Stimulated activated CD4-positive, alpha-beta T cell treated with anti-CD3 and anti-CD28 coated beads, Interleukin-12 subunit alpha, Interleukin-12 subunit beta, amount 100 ng/mL, for 24 hours (primary cell): ENCODE data around the gene SHISA9.

Source experiments
- DNase-seq, 2 experiments: peaks; one replicate each; pipeline ENCODE4 v3.0.0-alpha.2; 2020; ENCODE audit warnings: low read depth in 2 of 2

Gene SHISA9

GRCh38 chr16:13070268-13070667, 168.9 kb downstream of the SHISA9 start:
- DNase-seq: no peak

GRCh38 chr16:13076878-13077277, 175.5 kb downstream of the SHISA9 start:
- DNase-seq: no peak

- no peak for DNase-seq
Measured at GRCh38 chr16:13077816-13078215, 176.4 kb downstream of the SHISA9 start.

GRCh38 chr16:13080531-13080930, 179.1 kb downstream of the SHISA9 start:
- DNase-seq: no peak

GRCh38 chr16:13081825-13082331, 180.5 kb downstream of the SHISA9 start:
- no peak for DNase-seq

- DNase-seq: no peak
Measured at GRCh38 chr16:13083681-13084080, 182.3 kb downstream of the SHISA9 start.

- no peak for DNase-seq
Measured at GRCh38 chr16:13084331-13084730, 182.9 kb downstream of the SHISA9 start.

GRCh38 chr16:13093661-13094060, 192.3 kb downstream of the SHISA9 start:
- no peak for DNase-seq

- DNase-seq: no peak
Measured at GRCh38 chr16:13095061-13095460, 193.7 kb downstream of the SHISA9 start.

- DNase-seq: no peak
Measured at GRCh38 chr16:13098536-13098935, 197.1 kb downstream of the SHISA9 start.

GRCh38 chr16:13099822-13100221, 198.4 kb downstream of the SHISA9 start:
- no peak for DNase-seq

- DNase-seq: no peak
Measured at GRCh38 chr16:13100970-13101369, 199.6 kb downstream of the SHISA9 start.

- no peak for DNase-seq
Measured at GRCh38 chr16:13101828-13102227, 200.4 kb downstream of the SHISA9 start.

GRCh38 chr16:13102401-13102800, 201.0 kb downstream of the SHISA9 start:
- no peak for DNase-seq

- DNase-seq: no peak
Measured at GRCh38 chr16:13103831-13104530, 202.6 kb downstream of the SHISA9 start.

- no peak for DNase-seq
Measured at GRCh38 chr16:13104772-13105171, 203.4 kb downstream of the SHISA9 start.

GRCh38 chr16:13105427-13105826, 204.0 kb downstream of the SHISA9 start:
- DNase-seq: no peak

GRCh38 chr16:13106464-13106863, 205.1 kb downstream of the SHISA9 start:
- DNase-seq: no peak

GRCh38 chr16:13108126-13108525, 206.7 kb downstream of the SHISA9 start:
- no peak for DNase-seq

- DNase-seq: no peak
Measured at GRCh38 chr16:13109171-13109570, 207.8 kb downstream of the SHISA9 start.

GRCh38 chr16:13110124-13110796, 208.9 kb downstream of the SHISA9 start:
- no peak for DNase-seq

- DNase-seq: no peak
Measured at GRCh38 chr16:13111747-13112146, 210.3 kb downstream of the SHISA9 start.

GRCh38 chr16:13113741-13114140, 212.3 kb downstream of the SHISA9 start:
- DNase-seq: no peak
